RCC 7860 (cell line): ENCODE measurements around the gene SORBS2.

Source experiments
- DNase-seq: peaks from one replicate; pipeline ENCODE4 v3.0.0-alpha.2; 2015; ENCODE audit warnings: low spot score
- FAIRE-seq: peaks from 2 replicates; lab custom pipeline; 2012; peaks lifted over from hg19 to GRCh38; lab: Jason Lieb, UNC

SORBS2 gene

GRCh38 chr4:185803022-185803421 is 9.0 kb downstream of the SORBS2 start:
- DNase-seq (no peak), FAIRE-seq (no peak)

DNA sequence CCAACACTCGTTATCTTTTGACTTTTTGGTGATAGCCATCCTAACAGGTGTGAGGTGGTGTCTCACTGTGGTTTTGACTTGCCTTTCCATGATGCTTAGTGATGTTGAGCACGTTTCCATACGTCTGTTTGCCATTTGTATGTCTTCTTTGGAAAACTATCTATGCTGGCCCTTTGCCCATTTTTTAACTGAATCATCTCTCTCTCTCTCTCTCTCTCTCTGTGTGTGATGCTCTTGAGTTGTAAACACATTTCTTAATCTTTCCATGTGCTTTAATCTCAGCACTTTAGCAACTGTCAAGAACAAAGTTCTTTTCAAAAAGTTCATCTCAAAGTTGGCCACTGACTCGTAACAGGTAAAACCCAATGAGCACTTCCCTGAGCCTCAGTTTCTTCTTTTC is 10.5 kb downstream of the SORBS2 start:
- FAIRE-seq = no peak
- no peak for DNase-seq

- DNase-seq (no peak), FAIRE-seq (no peak)
These were observed 11.6 kb downstream of the SORBS2 start for GRCh38 chr4:185800266-185800945.

GRCh38 chr4:185799442-185799841 is 12.6 kb downstream of the SORBS2 start:
- no peak for FAIRE-seq
- no peak for DNase-seq

- DNase-seq = no peak
- FAIRE-seq = no peak
These were observed 14.2 kb downstream of the SORBS2 start for GRCh38 chr4:185797596-185798338.

GRCh38 chr4:185797018-185797417 is 15.0 kb downstream of the SORBS2 start:
- DNase-seq (no peak), FAIRE-seq (no peak)

- no peak for DNase-seq
- FAIRE-seq = no peak
These were observed 15.8 kb downstream of the SORBS2 start for GRCh38 chr4:185796176-185796575.

DNA sequence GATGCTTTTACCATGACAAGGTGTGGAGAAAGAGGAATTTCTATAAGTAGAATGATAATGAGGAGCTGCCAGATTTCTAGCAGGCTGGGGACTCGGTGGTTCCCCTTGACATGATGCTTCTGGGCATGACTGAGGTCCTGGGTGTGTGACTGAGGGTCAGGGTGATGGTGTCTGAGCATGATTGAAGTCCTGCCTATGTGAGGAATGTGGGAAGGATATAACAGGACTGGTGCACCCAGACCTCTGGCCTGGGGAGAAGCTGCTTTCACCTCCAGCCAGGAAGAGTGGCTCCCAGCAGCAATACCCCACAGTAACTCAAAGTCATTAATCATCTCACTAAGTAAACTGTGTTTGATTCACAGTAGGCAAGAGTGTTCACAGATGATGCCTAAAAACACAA is 17.4 kb downstream of the SORBS2 start:
- DNase-seq (no peak), FAIRE-seq (no peak)

DNA sequence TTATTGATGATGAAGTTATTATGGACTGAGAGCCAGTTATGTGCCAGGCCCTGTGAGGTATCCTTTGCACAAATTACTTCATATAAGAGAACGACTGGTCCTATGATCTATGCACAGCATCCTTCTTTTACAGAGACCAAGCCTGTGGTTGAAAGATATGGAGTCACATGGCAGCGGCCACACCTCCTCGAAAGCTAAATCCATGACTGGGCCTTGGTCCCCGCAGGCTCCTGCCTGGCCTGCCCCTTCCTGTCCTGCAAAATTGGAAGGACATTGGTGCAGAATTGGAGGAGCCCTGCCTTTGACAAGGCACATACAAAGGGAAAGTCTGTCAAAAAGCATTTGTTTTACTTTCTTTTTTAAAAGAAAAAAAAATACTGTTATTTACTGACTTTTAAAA is 18.3 kb downstream of the SORBS2 start:
- no peak for FAIRE-seq
- DNase-seq = no peak

- no peak for FAIRE-seq
- no peak for DNase-seq
These were observed 18.9 kb downstream of the SORBS2 start for GRCh38 chr4:185793116-185793485.

DNA sequence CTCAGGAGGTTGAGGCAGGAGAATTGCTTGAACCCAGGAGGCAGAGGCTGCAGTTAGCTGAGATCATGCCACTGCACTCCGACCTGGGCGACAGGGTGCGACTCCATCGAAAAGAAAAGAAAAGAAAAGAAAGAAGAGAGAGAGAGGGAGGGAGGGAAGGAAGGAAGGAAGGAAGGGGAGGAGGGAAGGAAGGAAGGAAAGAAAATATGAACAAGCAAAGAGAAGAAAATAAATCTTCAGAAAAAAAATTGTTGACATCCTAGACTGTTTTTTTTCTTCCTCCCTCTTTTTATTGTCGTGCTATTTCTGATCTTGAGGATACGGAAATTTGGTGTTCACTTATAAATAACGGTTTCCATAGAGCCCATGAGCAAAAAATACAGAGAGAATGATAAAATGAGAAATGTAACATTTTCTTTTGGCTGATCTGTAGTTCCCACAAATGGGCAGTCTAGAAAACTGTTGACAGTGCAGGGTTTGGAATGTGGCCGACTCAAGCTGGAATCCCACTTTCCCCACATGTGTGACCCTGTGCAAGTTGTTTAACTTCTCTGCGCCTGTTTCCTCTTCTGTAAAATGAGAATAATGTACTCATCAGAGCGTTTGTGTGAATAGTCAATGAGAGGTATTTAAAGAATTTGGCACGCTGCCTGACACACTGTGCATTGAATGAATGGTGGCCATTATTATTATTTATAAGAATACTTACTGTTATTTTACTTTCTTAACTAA is 19.4 kb downstream of the SORBS2 start:
- DNase-seq (peak; percentile 24), FAIRE-seq (no peak)

GRCh38 chr4:185787926-185788679 is 23.9 kb downstream of the SORBS2 start:
- no peak for DNase-seq
- FAIRE-seq = no peak

DNA sequence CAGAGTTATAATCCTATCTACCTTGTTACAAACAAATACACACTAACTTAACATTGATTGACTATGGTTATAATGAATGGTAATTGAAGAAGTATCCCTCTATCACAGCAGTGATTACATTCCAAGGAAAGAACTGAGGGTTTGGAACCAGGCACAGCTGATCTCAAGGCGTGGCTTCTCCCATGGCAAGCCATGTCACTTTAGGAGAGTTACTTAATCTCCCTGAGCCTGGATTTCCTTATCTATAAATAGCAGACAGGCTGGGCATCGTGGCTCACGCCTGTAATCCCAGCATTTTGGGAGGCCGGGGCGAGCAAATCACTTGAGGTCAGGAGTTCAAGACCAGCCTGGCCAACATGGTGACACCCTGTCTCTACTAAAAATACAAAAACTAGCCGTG is 25.6 kb downstream of the SORBS2 start:
- no peak for DNase-seq
- FAIRE-seq = no peak

GRCh38 chr4:185783574-185783973 is 28.4 kb downstream of the SORBS2 start:
- no peak for FAIRE-seq
- DNase-seq = no peak

GRCh38 chr4:185782523-185782922 is 29.5 kb downstream of the SORBS2 start:
- no peak for FAIRE-seq
- DNase-seq = peak; percentile 13

DNA sequence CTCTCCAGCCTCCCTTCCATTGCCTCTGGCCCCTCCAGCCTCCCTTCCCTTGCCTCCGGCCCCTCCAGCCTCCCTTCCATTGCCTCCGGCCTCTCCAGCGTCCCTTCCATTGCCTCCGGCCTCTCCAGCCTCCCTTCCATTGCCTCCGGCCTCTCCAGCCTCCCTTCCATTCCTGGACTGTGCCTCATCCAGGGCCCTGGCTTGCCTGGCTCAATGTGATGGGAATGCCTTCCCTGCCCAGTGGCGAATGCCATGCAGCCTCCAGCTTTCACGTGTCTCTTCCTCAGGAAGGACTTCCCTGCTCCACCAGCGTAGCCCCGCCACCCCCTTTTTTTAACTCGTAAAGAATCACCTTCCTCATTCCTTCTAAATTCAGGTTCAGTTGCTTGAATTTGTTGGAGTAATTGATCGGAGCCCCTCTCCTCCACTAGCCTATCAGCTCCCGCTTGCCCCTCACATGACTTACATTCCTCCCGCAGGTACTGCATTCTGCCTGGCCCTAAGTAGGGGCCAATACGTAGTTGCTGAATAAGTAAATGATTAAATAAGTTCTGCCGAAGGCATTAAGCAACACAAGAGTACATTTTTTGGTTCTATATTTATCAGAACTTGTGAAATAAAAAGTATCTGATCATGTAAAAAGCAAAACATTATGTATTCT is 30.3 kb downstream of the SORBS2 start:
- DNase-seq = no peak

GRCh38 chr4:185780472-185780871 is 31.5 kb downstream of the SORBS2 start:
- FAIRE-seq = no peak
- DNase-seq = no peak

More for the DNA sequence above, 30.3 kb downstream of the SORBS2 start:
- no peak for FAIRE-seq

- DNase-seq = no peak
- FAIRE-seq = no peak
These were observed 32.5 kb downstream of the SORBS2 start for GRCh38 chr4:185779517-185779916.

GRCh38 chr4:185778307-185778706 is 33.7 kb downstream of the SORBS2 start:
- no peak for FAIRE-seq

DNA sequence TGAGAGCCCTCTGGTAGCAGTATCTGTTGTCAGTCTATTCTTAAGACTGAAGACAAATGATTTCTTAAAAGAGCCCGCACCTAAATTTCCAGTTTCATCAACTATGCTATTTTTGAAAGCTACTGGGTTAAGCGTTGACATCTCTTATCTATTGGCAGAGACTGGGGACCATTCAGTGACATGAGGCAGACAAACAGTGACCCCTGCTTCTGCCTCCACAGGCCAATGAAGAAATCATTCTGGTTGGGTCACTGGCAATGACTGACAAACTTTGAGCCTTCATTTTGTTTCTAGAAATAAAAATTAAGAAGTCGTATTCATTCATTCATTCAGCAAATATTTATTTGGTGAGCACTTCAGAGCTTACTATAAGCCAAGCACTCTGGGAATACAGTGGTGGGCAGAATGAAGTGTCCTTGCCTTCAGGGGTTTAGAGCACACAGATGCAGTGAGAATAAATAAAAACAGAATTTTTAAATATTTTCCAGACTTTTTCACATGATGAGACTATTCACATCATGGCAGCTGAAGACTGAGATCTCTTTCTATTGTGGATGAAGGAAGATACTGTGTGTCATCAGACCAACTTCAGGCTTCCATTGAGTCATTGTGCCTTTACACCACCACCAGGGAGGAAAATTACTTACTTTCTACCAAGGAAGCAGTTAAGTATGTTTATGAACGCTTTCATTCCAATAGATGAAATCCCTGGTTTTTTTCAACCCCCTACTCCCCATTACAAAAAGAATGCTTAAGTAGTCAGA is 36.0 kb downstream of the SORBS2 start:
- FAIRE-seq (no peak), DNase-seq (no peak)

More at GRCh38 chr4:185778307-185778706, 33.7 kb downstream of the SORBS2 start:
- no peak for DNase-seq
